Erythroblast (primary cell): Measurements from ENCODE around the gene OSCP1.

Source experiments
- DNase-seq, 2 experiments: peaks; one replicate each; lab custom pipeline; 2025; lab: John Stamatoyannopoulos, UW
- GATA1 ChIP-seq: IDR thresholded peaks from 2 replicates; pipeline ENCODE4 v1.6.1; 2011; ENCODE audit warnings: low read depth, mild to moderate bottlenecking, control low read depth, low read length, moderate library complexity
- POLR2A ChIP-seq: IDR thresholded peaks from 2 replicates; pipeline ENCODE4 v1.6.1; 2011; ENCODE audit warnings: mild to moderate bottlenecking, low read length

OSCP1 gene

DNA sequence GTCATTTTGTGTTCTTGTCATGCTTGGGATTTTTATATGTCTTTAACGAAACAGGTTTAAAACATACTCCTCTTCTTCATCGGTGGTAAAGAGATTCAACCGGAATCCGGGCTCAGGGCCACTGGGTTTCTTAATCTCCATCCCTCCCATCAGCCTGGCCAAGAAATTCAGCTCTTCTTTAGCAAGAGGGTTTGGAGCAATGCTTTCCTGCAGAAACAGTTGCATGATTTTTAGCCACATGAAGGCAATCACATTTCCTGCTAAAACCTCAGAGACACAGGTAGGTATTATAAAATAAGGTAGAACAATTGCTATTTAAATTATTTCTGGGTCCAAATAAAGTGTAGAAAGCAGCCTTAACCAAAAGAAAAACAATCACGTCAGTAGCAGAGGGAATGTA is 29.8 kb downstream of the OSCP1 start:
- TF ChIP-seq GATA1 (no peak), POLR2A (no peak)

DNA sequence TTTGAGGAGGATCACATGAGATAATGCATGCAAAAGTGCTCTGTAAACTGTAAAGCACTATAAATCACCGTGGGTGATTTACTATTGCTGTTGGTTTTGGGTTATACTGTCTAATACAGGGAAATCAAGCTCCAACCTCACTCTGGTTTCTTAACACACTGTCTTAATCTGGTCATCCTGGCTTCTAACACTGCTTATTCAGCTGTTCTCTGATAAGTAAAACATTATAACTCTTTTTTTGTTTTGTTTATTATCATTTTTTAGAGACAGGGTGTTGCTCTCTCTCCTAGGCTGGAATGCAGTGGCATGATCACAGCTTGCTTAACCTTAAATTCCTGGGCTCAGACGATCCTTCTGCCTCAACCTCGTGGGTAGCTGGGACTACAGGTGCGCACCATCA is 30.7 kb downstream of the OSCP1 start:
- TF ChIP-seq POLR2A (no peak), GATA1 (no peak)
- DNase-seq: no peak

More for the DNA sequence above, 29.8 kb downstream of the OSCP1 start:
- no peak for DNase-seq

DNA sequence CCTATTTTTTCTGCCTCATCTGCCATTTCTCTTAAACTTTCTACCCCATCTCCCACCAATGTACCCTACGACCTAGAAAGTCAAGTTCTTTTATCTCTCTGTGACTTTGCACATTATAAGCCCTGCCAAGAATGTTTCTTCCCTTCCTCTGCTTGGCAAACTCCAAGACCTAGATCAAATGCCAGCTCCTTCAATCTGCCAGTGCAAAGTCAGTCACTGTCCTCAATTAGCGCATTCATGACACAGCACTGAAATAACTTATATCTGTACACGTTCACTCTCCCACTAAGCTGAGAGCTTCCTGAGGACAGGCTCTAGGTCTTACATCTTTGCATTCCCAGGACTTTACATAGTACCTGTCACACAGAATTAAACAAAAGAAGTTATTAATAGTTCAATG is 31.1 kb downstream of the OSCP1 start:
- TF ChIP-seq POLR2A: no peak
- no peak for TF ChIP-seq GATA1
- no peak for DNase-seq

DNA sequence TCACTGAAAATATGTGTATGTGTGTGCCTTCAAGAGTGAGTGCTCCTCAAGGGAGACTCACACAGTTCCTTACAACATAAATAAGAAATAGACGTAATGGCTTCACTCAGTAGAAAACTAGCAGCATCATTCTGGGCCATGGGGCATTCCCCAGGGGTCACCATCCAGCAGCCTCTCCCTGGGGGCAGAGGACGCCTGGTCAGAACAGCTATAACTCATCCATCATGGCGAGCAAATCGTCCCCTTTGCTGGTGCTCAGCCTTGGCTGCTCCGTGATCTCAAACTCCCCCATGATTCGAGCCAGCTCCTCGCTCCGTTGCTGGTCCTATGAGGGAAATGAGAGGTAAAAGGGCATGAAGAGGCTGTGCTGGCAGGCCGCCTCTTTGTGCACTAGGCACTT is 32.3 kb downstream of the OSCP1 start:
- TF ChIP-seq GATA1 (no peak), POLR2A (no peak)
- no peak for DNase-seq

DNA sequence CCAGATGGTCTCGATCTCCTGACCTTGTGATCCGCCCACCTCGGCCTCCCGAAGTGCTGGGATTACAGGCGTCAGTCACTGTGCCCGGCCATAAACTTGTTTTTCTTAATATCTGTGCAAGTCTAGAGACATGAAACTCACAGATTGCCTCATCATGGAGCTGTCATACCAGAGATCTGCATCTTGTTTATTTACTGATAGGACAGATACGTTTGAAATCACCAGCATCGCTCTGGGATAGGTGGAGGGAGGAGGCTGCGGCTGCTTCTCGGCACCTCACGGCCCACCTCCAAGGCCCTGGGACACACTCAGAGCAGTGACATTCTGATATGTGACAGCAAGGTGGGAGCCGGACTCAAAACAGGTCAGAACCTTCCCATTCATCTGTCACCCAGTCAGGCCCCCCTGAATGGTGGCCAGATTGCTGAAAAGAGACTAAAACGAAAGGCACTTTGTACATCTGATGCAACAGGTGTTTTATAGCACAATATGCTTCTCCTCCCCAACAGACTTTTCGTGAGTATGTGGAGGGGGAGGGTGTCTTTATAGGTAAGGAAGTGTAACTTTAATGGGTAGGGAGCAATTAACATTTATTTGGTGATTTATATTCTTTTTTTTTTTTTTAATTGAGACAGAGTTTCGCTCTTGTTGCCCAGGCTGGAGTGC is 34.5 kb downstream of the OSCP1 start:
- no peak for DNase-seq
- TF ChIP-seq GATA1 (no peak), POLR2A (no peak)

DNA sequence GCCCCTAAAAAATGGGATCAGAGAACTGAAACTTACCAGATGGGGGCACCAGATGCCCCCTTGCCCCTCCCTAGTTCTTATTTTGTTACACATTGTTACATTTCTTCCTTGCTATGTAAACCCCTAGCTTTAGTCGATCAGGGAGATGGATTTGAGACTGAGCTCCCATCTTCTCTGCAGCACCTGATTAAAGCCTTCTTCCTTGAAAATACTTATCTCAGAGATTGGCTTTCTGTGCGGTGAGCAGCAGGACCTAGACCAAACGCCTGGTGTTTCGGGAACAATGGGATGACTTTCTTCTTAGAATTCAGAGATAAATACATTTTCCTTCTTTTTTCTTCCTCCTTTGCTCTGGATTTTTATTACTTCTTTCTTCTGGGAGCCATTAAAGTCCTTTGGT is 35.9 kb downstream of the OSCP1 start:
- no peak for DNase-seq
- no peak for TF ChIP-seq POLR2A
- no peak for TF ChIP-seq GATA1

DNA sequence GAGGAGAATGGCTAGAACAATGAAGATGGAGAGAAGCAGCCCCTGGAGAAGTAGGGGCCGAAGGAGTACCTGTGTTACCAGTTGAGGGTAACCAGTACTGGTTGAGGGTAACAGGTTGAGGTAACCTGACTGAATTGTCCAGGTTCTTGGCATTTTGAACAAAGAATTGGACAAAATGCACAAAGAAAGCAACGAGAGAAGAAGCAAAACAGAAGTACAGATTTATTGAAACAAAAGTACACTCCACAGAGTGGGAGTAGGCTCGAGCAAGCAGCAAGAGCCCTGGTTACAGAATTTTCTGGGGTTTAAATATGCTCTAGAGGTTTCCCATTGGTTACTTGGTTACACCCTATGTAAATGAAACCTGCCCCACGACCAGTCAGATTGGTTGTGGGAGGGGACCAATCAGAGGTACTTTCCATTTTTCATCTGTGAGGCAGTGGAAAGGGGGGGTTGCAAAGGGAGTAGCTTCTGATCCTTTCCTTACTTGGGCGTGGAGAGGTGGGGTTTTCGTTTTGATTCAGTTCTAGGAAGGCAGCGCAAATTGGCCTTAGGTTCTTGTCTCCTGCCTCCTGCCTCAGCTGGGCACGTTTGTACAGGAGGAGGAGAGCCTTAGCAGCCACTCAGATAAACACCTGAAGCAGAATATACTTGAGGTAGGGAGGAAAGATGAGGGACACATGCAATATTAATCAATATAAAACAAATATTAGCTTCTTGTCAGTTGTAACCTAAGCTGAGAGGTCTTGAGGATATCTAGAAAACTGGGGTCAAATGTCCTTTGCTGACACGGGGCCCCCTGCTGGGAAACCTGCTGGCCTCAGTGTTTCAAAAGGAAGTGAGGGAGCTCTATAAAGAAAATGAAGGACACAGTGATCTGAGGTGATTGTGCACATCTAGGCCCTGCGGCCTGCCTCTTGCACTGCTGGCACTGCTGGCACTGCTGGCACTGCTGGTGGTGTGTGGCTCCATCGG is 38.3 kb downstream of the OSCP1 start:
- DNase-seq: peak; percentile 77 to 78
- TF ChIP-seq POLR2A (no peak), GATA1 (no peak)

DNA sequence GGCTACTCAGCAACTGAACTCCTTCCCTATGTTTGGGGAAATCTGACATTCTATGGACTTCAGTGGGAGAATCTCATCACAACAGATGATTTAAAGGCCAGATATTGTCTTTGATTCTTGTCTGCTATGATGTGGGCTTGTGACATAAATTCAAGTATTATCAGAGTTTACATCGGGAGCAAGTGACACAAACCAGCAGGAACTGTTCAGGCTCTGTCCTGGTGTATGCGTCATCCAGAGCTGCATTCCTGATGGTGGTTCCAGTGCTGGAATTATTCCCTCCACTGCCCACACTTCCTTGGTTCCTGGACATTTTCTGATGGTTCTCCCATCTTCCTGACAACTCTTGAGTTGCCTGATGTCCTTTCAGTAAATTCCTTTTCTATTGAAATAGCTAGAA is 41.8 kb downstream of the OSCP1 start:
- TF ChIP-seq POLR2A (no peak), GATA1 (no peak)

DNA sequence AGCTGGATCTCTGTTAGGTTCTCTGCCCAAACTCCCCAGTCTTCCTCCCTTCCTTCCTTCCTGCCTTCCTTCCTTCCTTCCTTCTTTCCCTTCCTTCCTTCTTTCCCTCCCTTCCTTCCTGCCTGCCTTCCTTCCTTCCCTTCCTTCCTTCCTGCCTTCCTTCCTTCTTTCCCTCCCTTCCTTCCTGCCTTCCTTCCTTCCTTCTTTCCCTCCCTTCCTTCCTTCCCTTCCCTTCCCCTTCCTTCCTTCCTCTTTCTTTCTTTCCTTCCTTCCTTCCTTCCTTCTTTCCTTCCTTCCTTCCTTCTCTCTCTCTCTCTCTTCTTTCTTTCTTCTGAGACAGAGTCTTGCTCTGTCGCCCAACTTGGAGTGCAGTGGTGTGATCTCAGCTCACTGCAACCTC is 43.8 kb downstream of the OSCP1 start:
- DNase-seq: no peak
- TF ChIP-seq POLR2A (no peak), GATA1 (no peak)

More for the DNA sequence above, 41.8 kb downstream of the OSCP1 start:
- no peak for DNase-seq

DNA sequence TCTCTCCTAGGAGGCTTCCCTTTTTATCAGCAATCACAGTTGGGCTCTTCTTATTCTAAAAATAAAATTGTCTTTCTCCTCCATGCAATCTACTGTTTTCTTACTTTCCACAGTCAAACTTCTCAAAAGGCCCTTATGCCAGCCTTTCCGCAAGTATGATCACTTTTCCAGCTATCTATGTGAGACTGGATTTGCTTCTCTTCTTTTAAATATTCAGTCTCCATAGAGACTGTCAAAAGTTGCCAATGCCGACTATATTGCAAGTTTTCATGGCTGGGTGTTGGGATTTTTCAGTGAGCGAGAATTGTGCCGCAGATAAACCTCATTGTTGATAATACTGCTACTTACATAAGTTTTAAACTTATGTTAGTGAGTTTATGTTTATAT is 47.8 kb downstream of the OSCP1 start:
- TF ChIP-seq GATA1 (no peak), POLR2A (no peak)
- DNase-seq: no peak

DNA sequence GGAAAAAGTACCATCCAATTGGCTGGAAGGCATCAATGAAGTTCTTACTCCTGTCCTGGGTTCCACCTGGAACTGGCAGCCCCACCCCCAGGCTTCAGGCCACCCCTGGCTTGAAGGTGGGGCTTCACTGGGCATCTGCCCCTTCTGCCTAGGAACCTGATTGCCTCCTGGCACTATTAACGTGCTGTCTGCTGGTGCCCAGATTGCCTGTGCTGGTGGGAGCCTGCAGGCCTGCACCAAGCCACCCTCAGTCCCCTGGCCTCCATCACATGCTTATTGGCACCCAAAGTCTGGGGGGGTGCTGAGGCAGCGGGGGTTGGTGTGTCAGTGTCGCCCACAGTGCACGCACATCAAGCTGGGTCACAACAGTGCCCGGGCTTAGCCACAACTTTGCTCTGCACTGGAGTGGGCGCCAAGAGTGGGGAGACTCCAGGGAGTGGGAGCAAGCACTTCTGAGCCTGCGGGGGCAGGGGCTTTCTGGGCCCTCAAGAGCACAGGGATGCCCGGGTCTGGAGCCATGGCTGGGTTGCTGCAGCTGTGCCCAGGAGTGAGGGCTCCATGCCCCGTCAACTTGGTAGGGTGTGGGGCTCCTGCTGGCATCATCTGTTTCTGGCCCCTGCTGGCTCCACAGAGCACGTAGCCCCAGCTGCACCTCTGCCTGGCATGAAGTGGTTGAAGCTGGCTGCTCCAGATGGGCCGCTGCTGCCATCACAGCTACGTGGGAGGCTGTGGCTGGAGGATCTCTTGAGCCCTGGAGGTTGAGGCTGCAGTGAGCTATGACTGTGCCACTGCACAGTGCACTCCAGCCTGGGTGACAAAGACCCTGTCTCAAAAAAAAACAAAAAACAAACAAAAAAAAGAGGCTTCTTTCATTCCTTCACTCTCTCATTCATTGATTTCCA is 48.4 kb downstream of the OSCP1 start:
- TF ChIP-seq POLR2A (no peak), GATA1 (no peak)
- DNase-seq: no peak

DNA sequence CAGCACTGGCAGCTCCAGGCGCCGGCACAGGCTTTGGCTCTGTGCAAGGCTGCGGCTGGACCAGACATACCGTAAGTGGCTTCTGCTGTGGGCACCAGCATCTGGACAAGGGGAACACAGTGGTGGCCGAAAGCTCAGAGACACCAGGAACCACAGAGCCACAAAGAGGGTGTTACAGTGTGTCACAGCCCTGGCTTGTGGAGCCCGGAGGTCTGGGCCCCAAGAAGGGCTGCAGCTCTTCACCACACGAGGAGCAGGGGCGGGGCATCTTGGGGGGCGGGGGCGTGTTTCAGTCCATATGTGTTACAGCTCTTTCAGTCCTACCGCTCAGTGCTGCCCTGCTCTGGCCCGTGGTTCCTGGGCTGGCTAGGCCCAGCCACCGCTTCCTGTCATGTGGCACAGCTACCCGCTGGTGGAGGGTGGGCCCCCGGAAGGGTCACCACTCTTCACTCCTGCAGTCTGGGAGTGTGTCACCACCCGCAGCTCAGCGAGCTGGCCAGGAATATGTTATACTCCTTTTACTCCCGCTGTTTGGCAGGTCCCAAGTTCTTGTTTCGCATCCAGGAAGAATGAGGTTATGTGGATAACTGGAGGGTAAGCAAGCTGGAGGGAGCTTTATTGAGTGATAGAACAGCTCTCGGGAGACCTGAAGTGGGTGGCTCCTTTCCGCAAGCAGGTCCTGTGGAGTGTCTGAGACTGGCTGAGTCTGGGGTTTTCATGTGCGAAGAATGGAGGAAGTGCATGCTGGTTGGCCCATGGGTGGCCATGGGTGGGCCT is 49.2 kb downstream of the OSCP1 start:
- peak; percentile 83 to 91 for DNase-seq
- TF ChIP-seq GATA1 (no peak), POLR2A (peak; percentile 86)

DNA sequence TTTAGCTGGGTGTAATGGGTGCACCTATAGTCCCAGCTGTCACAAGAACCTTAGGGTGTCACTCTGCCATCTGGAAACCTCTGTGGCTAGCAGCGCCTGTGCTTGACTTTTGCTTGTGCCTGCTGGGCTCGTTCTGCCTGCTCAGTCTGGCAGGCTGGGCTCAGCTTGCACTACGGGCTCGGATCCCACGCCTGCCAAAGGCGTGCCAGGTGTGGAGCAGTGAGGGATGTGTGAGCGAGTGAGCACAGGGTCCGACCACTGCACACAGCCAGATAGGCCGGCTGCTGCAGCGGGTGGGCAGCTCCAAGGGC is 49.8 kb downstream of the OSCP1 start:
- TF ChIP-seq POLR2A (no peak), GATA1 (no peak)
- DNase-seq: no peak
